Right lung (tissue), 10 donors: ENCODE results near the gene KCNK13. TPM values are rescaled to one million over a fixed set of nuclear protein-coding genes. Genes with fewer than 3 reads are reported as not detected.
A peak's percentile ranks its signal among the peaks of the same experiment; 100 is the strongest.
"Not testable (repeated sequence)": the region's sequence is repeated elsewhere in the genome, so short reads cannot be mapped to it uniquely, and the experiment has no call there.

Experiments
- DNase-seq, 2 donors: peaks; one replicate each; pipeline ENCODE4 v3.0.0-alpha.2; 2013
- long read RNA-seq, 8 donors: transcript quantifications; one replicate each; lab custom pipeline, GENCODE V29; 2026
- polyA plus RNA-seq, 5 donors: library from polyadenylated mRNA; unstranded; fragments of 120-200 nt; gene quantifications; one replicate each; pipeline versions ENCODE4 v1.2.1 to v1.2.3, GENCODE V29; 2013; ENCODE audit warnings: inconsistent platforms in 1 of 5, low replicate concordance in 1 of 5; ENCODE audit not compliant: insufficient read length in 5 of 5, insufficient read depth in 1 of 5

Gene KCNK13
- under 1 TPM; 0.15 to 0.24 (median 0.16) TPM for polyA plus RNA-seq
- long read RNA-seq, donor 1: 0 reads
- long read RNA-seq, donor 2: 0 reads
- long read RNA-seq, donor 3: 0 reads
- long read RNA-seq, donor 4: 0 reads
- long read RNA-seq, donor 5: 0 reads
- long read RNA-seq, donor 6: 0 reads
- long read RNA-seq, donor 7: 0 reads
- long read RNA-seq, donor 8: 0 reads

- no peak for DNase-seq
Observed at GRCh38 chr14:90061685-90062126, at the start of gene KCNK13. Gene KCNK13 (plus strand): TSS chr14:90061994. CDS start chr14:90062206, 212 bp downstream.

GRCh38 chr14:90017371-90017770, 44.4 kb upstream of the KCNK13 start:
- no peak for DNase-seq

- DNase-seq: no peak
Observed at GRCh38 chr14:90019824-90020523, 41.8 kb upstream of the KCNK13 start.

GRCh38 chr14:90023176-90023896, 38.5 kb upstream of the KCNK13 start:
- DNase-seq: no peak

GRCh38 chr14:90024910-90025309, 36.9 kb upstream of the KCNK13 start:
- no peak for DNase-seq

GRCh38 chr14:90026608-90027007, 35.2 kb upstream of the KCNK13 start:
- DNase-seq: not testable (repeated sequence)

GRCh38 chr14:90027842-90028241, 34.0 kb upstream of the KCNK13 start:
- DNase-seq: no peak

GRCh38 chr14:90034156-90034555, 27.6 kb upstream of the KCNK13 start:
- DNase-seq: no peak

GRCh38 chr14:90034835-90035525, 26.8 kb upstream of the KCNK13 start:
- DNase-seq: no peak

GRCh38 chr14:90039253-90040010, 22.4 kb upstream of the KCNK13 start:
- no peak for DNase-seq

- no peak for DNase-seq
Observed at GRCh38 chr14:90040411-90040810, 21.4 kb upstream of the KCNK13 start.

- no peak for DNase-seq
Observed at GRCh38 chr14:90042496-90043252, 19.1 kb upstream of the KCNK13 start.

GRCh38 chr14:90045616-90046015, 16.2 kb upstream of the KCNK13 start:
- DNase-seq: no peak

- DNase-seq: no peak
Observed at GRCh38 chr14:90049390-90049789, 12.4 kb upstream of the KCNK13 start.

- no peak for DNase-seq
Observed at GRCh38 chr14:90050271-90050670, 11.5 kb upstream of the KCNK13 start.

- DNase-seq: no peak
Observed at GRCh38 chr14:90053044-90053443, 8.8 kb upstream of the KCNK13 start.

- DNase-seq: no peak
Observed at GRCh38 chr14:90054803-90055202, 7.0 kb upstream of the KCNK13 start.

- no peak for DNase-seq
Observed at GRCh38 chr14:90056826-90057225, 5.0 kb upstream of the KCNK13 start.

GRCh38 chr14:90058876-90059458, 2.8 kb upstream of the KCNK13 start:
- DNase-seq: no peak

- DNase-seq: peak in 1 of 2 donors; percentile 32
Observed at GRCh38 chr14:90060312-90060964, 1.4 kb upstream of the KCNK13 start.
